ENCODE data around the gene RAPGEF2.

GRCh38 chr4:159283696-159284095 lies 180.8 kb downstream of the RAPGEF2 start:
- TF ChIP-seq REST (IDR thresholded peaks at IDR 0.05; ENCODE audit: unreplicated experiment) (no peak), EZH2phosphoT487 (IDR thresholded peaks at IDR 0.05; ENCODE audit: unreplicated experiment) (no peak), CTCF (conservative IDR thresholded peaks at IDR 0.05; ENCODE audit: low read depth in 2 of 2) (no peak), ZNF462 (CRISPR knock-in tag; IDR thresholded peaks at IDR 0.05) (no peak), EZH2 (IDR thresholded peaks at IDR 0.05; ENCODE audit: low read depth, unreplicated experiment) (no peak), POLR2AphosphoS5 (IDR thresholded peaks at IDR 0.05; ENCODE audit: low read depth) (no peak), CREB1 (CRISPR knock-in tag; IDR thresholded peaks at IDR 0.05; ENCODE audit: low read depth) (no peak), NANOG (IDR thresholded peaks at IDR 0.05; ENCODE audit: borderline replicate concordance) (no peak), JUNB (IDR thresholded peaks at IDR 0.05; ENCODE audit: unreplicated experiment) (no peak), ZNF331 (CRISPR knock-in tag; IDR thresholded peaks at IDR 0.05; ENCODE audit: low read depth) (no peak), ETS1 (IDR thresholded peaks at IDR 0.05) (no peak)
